ENCODE data around the gene MPPED1.

GRCh38 chr22:43537019-43537585 is 125.3 kb downstream of the MPPED1 start:
- TF ChIP-seq POU2F2 (IDR thresholded peaks at IDR 0.05; ENCODE audit: low read depth, low read length) (no peak), POLR2AphosphoS5 (IDR thresholded peaks at IDR 0.05; ENCODE audit: low read depth, low read length) (no peak), POLR2A (IDR thresholded peaks at IDR 0.05; ENCODE audit: low read depth, low read length) (no peak), TAF1 (IDR thresholded peaks at IDR 0.05; ENCODE audit: low read depth, low read length) (no peak), PAX5 (IDR thresholded peaks at IDR 0.05; ENCODE audit: insufficient read depth, low read length, severe bottlenecking) (no peak)

Data from GM12891 (cell line).